Measurements from ENCODE around the gene LPCAT4. TPM values are rescaled to one million over a fixed set of nuclear protein-coding genes. Genes with fewer than 3 reads are reported as not detected.
"Not testable (repeated sequence)": the region's sequence is repeated elsewhere in the genome, so short reads cannot be mapped to it uniquely, and the experiment has no call there.

LPCAT4 gene
- total and polyA plus RNA-seq, 2 of the 8 experiments (the other 6 are each of a cell fraction or from before 2014, with no cell fraction given) = 69.3 to 109 TPM

- H3K27me3 ChIP-seq (replicated peaks in 1 of 4; ENCODE audit: control insufficient read depth in 3 of 4, extremely low read depth in 1 of 4, insufficient read depth in 3 of 4, low read length in 3 of 4); H3K36me3 ChIP-seq (ENCODE audit: control insufficient read depth in 2 of 4, insufficient read depth in 4 of 4, low read length in 3 of 4); H3K9ac ChIP-seq (replicated peaks in 1 of 4; ENCODE audit: extremely low read depth in 1 of 4, low read depth in 3 of 4, low read length in 3 of 4); H3K18ac ChIP-seq (ENCODE audit: extremely low read depth, low read length); H2AK5ac ChIP-seq (ENCODE audit: low read depth, low read length); H4K5ac ChIP-seq (ENCODE audit: insufficient read length, low read depth, low read length); H2BK12ac ChIP-seq (ENCODE audit: low read depth, low read length); H3K4me3 ChIP-seq (ENCODE audit: extremely low read depth in 1 of 4, insufficient read depth in 2 of 4, low read depth in 3 of 4, low read length in 4 of 4); H4K8ac ChIP-seq (ENCODE audit: extremely low read depth, insufficient read depth, low read length); H2AFZ ChIP-seq (ENCODE audit: low read length); H3K23ac ChIP-seq (ENCODE audit: insufficient read length); H3K27ac ChIP-seq (ENCODE audit: low read depth, low read length); H3K9me3 ChIP-seq (ENCODE audit: insufficient read depth in 2 of 2, low read depth in 1 of 2, low read length in 1 of 2); H3K79me1 ChIP-seq (ENCODE audit: low read depth, low read length); H3K79me2 ChIP-seq (ENCODE audit: control insufficient read depth in 1 of 2, insufficient read depth in 2 of 2, low read length in 2 of 2); H2BK5ac ChIP-seq (ENCODE audit: low read depth, low read length); H2BK120ac ChIP-seq (replicated peaks; ENCODE audit: low read depth, low read length); H4K20me1 ChIP-seq (replicated peaks in 1 of 2; ENCODE audit: control insufficient read depth in 1 of 2, insufficient read depth in 2 of 2, low read length in 2 of 2); H3K23me2 ChIP-seq (ENCODE audit: low read depth, low read length); H3K4ac ChIP-seq (replicated peaks; ENCODE audit: insufficient read length, low read depth, low read length); H3K56ac ChIP-seq (replicated peaks; ENCODE audit: insufficient read length, low read depth, low read length); DNase-seq (ENCODE audit: low read depth in 1 of 2, low spot score in 2 of 2); H3K4me2 ChIP-seq (ENCODE audit: insufficient read depth in 1 of 2, low read depth in 2 of 2, low read length in 2 of 2); H2BK20ac ChIP-seq (ENCODE audit: low read length); CTCF ChIA-PET (ENCODE audit: partially characterized antibody); H2BK15ac ChIP-seq (ENCODE audit: low read length); POLR2A ChIA-PET (ENCODE audit: partially characterized antibody); H3K14ac ChIP-seq (ENCODE audit: insufficient read length); H4K91ac ChIP-seq (replicated peaks; ENCODE audit: insufficient read length, low read length); H3K4me1 ChIP-seq (replicated peaks in 1 of 4; ENCODE audit: control insufficient read depth in 3 of 4, insufficient read depth in 4 of 4, low read length in 3 of 4): not testable (repeated sequence)
- FAIRE-seq = peak; percentile 92
- no CpG with 5 or more reads among the region's 16 CpGs for WGBS, 2 experiments (ENCODE audit: extremely low coverage in 1 of 2, insufficient coverage in 1 of 2, insufficient read length in 1 of 2, insufficient replicate concordance in 2 of 2, low coverage in 1 of 2, low lambda C conversion rate in 2 of 2, missing lambda C conversion rate in 1 of 2)
Observed at GRCh38 chr15:34389594-34390086, 22.6 kb upstream of the LPCAT4 start.

DNA sequence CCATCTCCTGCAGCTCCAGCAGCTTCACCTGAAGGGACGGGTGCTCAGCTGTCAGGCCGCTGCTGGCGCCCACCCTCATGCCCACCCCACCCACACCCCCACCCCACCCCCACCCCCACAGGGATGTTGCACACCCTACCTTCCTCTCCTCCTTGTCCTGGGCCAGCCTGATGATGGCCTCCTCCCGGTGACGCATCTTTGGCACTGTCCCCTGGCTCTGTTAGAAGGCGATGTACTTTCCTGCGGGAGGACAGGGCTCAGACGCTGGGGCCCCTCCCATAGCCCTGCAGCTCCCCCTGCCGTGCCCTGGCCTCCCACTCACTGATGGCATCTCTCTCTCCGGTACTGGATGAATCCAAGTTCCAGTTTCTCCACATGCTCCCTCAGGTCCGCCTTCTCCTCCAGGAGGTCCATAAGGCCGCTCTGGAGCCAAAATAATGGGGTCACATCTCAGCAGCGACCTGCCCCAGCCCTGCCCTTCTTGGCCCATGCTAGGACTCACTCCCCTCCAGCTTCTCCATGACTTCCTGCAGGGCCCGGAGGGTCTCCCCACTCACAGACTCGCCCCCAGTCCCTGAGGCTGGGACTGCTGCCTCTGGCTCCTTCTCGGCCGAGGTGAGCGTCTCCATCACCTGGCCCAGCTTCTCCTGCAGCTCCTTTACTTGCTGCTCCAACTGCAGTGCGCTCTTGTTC is 15.0 kb upstream of the LPCAT4 start:
- H3K9me3 ChIP-seq (ENCODE audit: insufficient read depth in 2 of 2, low read depth in 1 of 2, low read length in 1 of 2); H3K4me2 ChIP-seq (ENCODE audit: insufficient read depth in 1 of 2, low read depth in 2 of 2, low read length in 2 of 2); H3K56ac ChIP-seq (replicated peaks; ENCODE audit: insufficient read length, low read depth, low read length); H3K4me1 ChIP-seq (replicated peaks in 1 of 4; ENCODE audit: control insufficient read depth in 3 of 4, insufficient read depth in 4 of 4, low read length in 3 of 4); H2BK12ac ChIP-seq (ENCODE audit: low read depth, low read length); H4K5ac ChIP-seq (ENCODE audit: insufficient read length, low read depth, low read length); FAIRE-seq; H4K20me1 ChIP-seq (replicated peaks in 1 of 2; ENCODE audit: control insufficient read depth in 1 of 2, insufficient read depth in 2 of 2, low read length in 2 of 2); H2AK5ac ChIP-seq (ENCODE audit: low read depth, low read length); DNase-seq (ENCODE audit: low read depth in 1 of 2, low spot score in 2 of 2); H2BK120ac ChIP-seq (replicated peaks; ENCODE audit: low read depth, low read length); H2BK20ac ChIP-seq (ENCODE audit: low read length); H3K79me2 ChIP-seq (ENCODE audit: control insufficient read depth in 1 of 2, insufficient read depth in 2 of 2, low read length in 2 of 2); H2BK15ac ChIP-seq (ENCODE audit: low read length); H3K79me1 ChIP-seq (ENCODE audit: low read depth, low read length); H3K23ac ChIP-seq (ENCODE audit: insufficient read length); H3K27ac ChIP-seq (ENCODE audit: low read depth, low read length); H2AFZ ChIP-seq (ENCODE audit: low read length); H3K4ac ChIP-seq (replicated peaks; ENCODE audit: insufficient read length, low read depth, low read length); H3K4me3 ChIP-seq (ENCODE audit: extremely low read depth in 1 of 4, insufficient read depth in 2 of 4, low read depth in 3 of 4, low read length in 4 of 4); H4K91ac ChIP-seq (replicated peaks; ENCODE audit: insufficient read length, low read length); H2BK5ac ChIP-seq (ENCODE audit: low read depth, low read length); H3K23me2 ChIP-seq (ENCODE audit: low read depth, low read length); H3K18ac ChIP-seq (ENCODE audit: extremely low read depth, low read length); H3K36me3 ChIP-seq (ENCODE audit: control insufficient read depth in 2 of 4, insufficient read depth in 4 of 4, low read length in 3 of 4); CTCF ChIA-PET (ENCODE audit: partially characterized antibody); H3K27me3 ChIP-seq (replicated peaks in 1 of 4; ENCODE audit: control insufficient read depth in 3 of 4, extremely low read depth in 1 of 4, insufficient read depth in 3 of 4, low read length in 3 of 4); H4K8ac ChIP-seq (ENCODE audit: extremely low read depth, insufficient read depth, low read length); H3K9ac ChIP-seq (replicated peaks in 1 of 4; ENCODE audit: extremely low read depth in 1 of 4, low read depth in 3 of 4, low read length in 3 of 4); POLR2A ChIA-PET (ENCODE audit: partially characterized antibody); H3K14ac ChIP-seq (ENCODE audit: insufficient read length): not testable (repeated sequence)
- WGBS, 2 experiments (ENCODE audit: extremely low coverage in 1 of 2, insufficient coverage in 1 of 2, insufficient read length in 1 of 2, insufficient replicate concordance in 2 of 2, low coverage in 1 of 2, low lambda C conversion rate in 2 of 2, missing lambda C conversion rate in 1 of 2) = no CpG with 5 or more reads among the region's 19 CpGs

Measured in H1 (cell line).